Uterus (tissue), 2 donors: ENCODE measurements around the gene SH3GL3.

ENCODE experiments used
- POLR2A ChIP-seq, 2 donors: fragments of 450-650 bp; IDR thresholded peaks; one replicate each; pipeline ENCODE4 v1.6.1; 2016; ENCODE audit warnings: antibody characterized with exemption in 2 of 2, mild to moderate bottlenecking in 1 of 2, moderate library complexity in 1 of 2
- TF ChIP-seq, protein P1 (sequence below), 4 experiments: fragments of 200-600 bp in 2 of 4; fragments of 450-650 bp in 2 of 4; sonication (generic) in 2 of 4; IDR thresholded peaks; one replicate each; pipeline ENCODE4 v1.5.1; 2016 to 2019; ENCODE audit warnings: antibody characterized with exemption in 4 of 4, mild to moderate bottlenecking in 2 of 4, moderate library complexity in 1 of 4

DNA sequence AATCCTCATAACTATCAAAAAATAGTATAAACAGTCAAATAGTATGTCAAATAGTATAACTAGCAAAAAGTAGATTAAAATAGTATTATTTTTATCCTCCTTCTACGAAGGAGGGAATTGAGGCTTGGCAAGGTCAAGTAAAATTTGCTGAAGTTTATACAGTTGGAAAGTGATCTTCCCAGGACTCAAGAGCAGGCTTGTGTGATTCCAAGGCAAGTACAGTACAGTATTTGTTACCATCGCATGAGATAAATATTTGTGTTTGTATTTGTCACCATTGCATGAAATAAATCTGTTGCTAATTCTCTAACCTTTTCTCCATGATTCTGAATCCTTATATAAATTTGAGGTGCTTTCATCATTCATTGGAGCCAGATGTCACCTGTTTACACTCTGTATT, 28.9 kb downstream of the SH3GL3 start:
- TF ChIP-seq, protein P1, sequence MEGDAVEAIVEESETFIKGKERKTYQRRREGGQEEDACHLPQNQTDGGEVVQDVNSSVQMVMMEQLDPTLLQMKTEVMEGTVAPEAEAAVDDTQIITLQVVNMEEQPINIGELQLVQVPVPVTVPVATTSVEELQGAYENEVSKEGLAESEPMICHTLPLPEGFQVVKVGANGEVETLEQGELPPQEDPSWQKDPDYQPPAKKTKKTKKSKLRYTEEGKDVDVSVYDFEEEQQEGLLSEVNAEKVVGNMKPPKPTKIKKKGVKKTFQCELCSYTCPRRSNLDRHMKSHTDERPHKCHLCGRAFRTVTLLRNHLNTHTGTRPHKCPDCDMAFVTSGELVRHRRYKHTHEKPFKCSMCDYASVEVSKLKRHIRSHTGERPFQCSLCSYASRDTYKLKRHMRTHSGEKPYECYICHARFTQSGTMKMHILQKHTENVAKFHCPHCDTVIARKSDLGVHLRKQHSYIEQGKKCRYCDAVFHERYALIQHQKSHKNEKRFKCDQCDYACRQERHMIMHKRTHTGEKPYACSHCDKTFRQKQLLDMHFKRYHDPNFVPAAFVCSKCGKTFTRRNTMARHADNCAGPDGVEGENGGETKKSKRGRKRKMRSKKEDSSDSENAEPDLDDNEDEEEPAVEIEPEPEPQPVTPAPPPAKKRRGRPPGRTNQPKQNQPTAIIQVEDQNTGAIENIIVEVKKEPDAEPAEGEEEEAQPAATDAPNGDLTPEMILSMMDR (IDR thresholded peaks at IDR 0.05), result no peak
- no peak for TF ChIP-seq POLR2A (IDR thresholded peaks at IDR 0.05)
